GM18858 (cell line): ENCODE measurements around the gene NDFIP1.
"Not testable (repeated sequence)": the region's sequence is repeated elsewhere in the genome, so short reads cannot be mapped to it uniquely, and the experiment has no call there.

Experiments used
- ATAC-seq: cut with Tn5 transposase; IDR thresholded peaks from one replicate; pipeline ENCODE4 v1.9.1; 2021; ENCODE audit not compliant: unreplicated experiment

Gene NDFIP1

DNA sequence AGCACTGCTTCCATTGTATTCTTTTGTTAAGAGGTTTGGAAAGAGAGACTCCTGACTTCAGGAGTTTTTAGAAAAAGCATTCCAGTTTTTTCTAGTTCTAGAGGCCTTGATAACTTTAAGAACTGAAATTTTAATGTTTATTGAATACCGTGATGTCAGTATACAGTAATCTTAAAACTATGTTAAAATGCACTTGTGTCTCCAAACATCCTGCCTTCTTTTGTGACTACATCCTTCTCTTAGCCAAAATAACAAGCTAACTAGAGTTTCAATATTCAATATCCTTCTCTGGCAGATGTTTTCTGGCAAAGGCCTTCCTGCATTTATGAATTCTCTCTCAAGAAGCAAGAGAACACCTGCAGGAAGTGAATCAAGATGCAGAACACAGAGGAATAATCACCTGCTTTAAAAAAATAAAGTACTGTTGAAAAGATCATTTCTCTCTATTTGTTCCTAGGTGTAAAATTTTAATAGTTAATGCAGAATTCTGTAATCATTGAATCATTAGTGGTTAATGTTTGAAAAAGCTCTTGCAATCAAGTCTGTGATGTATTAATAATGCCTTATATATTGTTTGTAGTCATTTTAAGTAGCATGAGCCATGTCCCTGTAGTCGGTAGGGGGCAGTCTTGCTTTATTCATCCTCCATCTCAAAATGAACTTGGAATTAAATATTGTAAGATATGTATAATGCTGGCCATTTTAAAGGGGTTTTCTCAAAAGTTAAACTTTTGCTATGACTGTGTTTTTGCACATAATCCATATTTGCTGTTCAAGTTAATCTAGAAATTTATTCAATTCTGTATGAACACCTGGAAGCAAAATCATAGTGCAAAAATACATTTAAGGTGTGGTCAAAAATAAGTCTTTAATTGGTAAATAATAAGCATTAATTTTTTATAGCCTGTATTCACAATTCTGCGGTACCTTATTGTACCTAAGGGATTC, 43.1 kb downstream of the NDFIP1 start:
- no peak for ATAC-seq

DNA sequence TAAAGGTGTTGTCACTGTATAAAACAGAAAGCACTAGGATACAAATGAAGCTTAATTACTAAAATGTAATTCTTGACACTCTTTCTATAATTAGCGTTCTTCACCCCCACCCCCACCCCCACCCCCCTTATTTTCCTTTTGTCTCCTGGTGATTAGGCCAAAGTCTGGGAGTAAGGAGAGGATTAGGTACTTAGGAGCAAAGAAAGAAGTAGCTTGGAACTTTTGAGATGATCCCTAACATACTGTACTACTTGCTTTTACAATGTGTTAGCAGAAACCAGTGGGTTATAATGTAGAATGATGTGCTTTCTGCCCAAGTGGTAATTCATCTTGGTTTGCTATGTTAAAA, 43.8 kb downstream of the NDFIP1 start:
- ATAC-seq: no peak

DNA sequence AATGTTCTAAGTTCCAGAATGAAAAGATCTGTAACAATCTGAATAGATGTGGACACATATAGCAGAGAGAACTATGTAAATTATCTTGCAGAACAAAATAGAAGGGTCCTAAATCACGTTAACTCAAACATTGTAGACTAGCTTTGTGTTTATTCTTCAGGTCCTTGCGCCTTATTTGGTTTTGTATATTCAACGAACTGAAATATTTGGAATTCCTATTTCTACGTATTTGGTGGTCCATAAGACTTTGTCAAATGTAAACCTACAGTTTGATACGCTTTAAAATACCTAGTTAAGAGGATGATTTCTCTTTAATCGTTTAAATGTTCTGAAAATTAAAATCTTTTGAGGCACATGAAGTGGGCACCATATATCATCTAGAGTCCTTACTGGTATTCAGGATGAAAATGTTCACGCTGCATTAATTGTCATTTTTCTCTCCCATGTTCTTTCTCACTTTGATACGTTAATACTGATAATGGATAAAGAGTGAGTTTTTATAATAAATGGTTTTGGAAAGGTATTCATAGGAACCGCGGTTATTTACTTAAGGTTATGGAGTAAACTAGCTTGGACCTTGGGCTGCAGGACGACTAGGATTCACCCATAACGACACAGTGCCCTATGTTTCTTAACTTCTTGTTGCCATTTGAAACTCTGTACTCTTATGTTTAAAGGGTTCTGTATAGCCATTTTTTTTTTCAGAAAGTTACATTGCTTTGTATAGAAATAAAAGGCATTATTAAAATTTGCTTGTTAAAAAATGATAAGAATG, 45.3 kb downstream of the NDFIP1 start:
- ATAC-seq: no peak

DNA sequence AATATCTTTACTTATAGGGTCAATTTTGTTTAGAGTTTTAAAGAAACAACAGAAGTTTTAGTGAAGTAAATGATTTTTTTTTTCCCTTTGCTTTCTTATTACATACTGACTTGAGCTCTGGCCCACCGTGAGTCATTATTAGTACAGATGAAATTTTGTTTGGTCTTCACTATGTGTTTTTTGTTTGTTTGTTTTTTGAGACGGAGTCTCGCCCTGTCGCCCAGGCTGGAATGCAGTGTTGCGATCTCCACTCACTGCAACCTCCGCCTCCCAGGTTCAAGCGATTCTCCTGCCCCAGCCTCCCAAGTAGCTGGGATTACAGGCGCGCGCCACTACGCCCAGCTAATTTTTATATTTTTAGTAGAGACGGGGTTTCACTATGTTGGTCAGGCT, 45.9 kb downstream of the NDFIP1 start:
- ATAC-seq: not testable (repeated sequence)

DNA sequence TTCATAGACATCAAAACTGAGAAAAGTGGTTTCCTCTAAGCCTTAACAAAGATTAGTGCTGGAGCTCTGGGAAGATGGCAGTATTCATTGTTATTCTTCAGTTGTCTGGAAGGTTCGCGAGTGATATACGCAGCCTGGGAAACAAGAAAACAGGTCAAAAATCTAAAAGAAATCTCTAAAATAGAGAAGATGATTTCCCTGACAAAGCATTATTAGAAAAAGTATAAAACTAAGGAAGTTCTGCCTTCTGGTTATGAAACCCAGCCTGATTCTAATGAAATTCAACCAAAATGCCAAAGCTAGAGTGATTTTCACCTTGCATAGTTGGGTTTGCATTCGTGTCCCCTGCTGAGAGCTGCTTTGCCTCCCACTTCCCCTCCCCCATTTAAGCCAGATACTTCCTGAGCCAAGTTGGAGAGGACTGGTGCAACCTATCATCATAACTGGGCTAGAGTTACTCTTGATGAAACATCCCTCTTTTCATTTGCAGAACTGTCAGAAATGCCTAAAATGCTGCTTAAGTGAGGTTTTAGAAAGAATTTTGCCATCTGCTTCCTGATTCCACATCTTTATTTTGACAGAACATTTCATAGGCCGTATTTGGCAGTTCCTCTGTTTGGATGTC, 48.4 kb downstream of the NDFIP1 start:
- ATAC-seq: no peak

DNA sequence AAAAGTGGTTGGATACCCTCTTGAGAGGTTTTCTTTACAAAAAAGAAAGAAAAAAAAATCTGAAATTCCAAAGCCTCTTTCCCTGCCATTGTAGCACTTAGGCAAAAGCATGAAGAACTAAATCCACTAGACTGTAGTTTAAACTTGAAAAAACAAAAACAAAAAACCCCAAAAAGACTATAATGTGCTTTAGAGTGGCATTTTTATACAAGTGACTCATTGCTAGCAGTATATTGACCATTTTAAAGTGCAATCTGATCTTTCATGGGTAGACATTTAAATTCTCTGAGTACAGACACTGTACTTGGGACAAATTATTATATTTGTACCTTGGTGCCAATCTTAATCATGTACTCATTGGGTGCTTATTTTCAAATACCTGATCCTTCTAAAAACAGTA, 50.8 kb downstream of the NDFIP1 start:
- ATAC-seq: no peak

DNA sequence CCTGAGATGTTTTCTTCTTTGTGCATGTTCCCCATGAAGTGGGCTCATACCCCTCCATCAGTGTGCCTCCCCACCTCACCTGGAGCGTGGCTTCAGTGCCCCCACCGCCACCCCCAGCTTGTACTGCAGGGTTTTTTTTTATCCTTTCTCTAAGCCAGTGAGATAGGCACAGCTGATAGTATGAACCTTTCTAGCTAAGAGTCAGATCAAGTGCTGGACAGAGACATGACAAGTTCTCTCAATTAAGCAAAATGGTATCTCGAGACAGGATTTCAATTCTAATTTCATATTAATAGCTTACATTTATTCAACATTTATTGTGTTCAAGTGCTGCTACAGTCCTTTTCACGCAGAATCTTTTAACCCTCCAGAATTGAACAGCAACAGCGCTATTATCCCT, 55.7 kb downstream of the NDFIP1 start:
- ATAC-seq: no peak

DNA sequence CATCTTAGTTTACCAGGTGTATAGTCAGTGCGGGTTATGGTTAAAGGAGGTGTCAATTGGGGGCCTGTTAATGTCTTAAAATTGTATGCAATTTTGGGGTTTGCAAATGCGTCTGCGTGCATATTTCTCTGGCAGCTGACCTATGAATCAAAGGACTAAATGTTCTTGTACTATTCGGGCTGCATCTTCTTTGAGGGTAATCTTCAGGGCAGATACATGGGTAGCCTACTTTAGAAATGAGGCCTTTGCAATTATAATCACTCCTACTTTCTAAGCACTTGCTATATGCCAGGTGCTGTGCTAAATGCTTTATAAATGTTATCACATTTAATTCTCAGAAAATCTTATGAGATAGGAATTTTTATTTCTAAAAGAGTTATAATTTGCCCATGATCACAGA, 58.2 kb downstream of the NDFIP1 start:
- no peak for ATAC-seq

DNA sequence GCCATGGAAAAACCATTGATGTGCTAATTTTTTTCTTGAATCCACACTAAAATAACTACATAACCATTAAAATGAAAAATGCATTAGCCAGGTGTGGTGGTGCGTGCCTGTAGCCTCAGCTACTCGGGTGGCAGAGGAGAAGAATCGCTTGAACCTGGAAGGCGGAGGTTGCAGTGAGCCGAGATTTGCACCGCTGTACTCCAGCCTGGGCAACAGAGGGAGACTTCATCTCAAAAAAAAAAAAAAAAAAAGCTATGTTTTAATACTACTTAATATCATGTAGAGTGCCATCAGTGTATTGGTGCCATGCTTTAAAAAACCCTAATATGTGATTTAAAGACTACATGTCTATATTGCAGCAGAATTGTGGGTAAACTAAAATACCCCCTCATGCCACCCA, 58.9 kb downstream of the NDFIP1 start:
- ATAC-seq: no peak

DNA sequence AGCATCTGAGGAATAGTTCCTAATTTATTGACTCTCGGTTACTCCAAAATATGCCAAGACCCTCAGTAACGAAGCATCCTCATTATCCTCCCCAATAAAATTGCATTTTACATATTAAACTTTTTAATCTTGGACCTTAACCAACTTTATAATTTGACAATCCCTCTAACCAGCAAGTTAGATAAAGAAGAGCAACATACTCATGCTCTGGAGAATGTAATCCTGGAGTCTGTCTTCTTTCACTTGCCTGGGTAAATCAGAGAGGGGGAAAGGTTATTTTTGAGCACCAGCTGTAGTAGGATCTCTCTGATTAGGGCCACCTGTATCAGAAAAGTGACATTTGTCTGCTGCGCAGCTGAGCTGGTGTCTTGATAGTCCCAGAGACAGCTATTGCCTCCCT, 59.8 kb downstream of the NDFIP1 start:
- no peak for ATAC-seq

DNA sequence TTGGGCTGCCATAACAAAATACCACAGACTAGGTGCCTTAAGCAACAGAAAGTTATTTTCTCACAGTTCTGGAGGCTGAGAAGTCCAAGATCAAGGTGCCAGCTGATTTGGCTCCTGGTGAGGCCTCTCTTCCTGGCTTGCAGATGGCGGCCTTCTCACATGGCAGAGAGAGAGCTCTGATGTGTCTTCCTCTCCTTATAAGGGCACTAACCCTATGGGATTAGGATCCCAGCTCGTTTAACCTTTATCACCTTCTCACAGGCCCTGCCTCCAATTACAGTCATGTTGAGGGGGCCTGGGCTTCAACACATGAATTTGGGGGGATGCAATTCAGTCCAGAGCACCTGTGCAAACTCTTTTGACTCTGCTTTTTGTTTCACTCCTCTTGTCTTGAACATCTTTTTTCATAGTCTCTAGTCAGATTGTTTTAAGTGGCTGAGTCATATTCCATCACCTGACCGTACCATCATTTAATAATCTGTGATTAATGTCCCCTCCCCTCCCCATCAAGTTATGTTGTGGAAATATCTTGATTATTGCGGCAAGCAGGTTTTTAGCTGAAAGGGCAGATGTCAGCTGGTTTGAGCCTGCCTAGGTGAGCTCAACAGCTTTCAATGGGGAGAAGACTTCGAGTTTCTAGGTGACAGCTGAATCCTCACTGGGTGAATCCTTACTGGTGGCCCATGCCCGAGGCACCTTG, 61.8 kb downstream of the NDFIP1 start:
- ATAC-seq: no peak

DNA sequence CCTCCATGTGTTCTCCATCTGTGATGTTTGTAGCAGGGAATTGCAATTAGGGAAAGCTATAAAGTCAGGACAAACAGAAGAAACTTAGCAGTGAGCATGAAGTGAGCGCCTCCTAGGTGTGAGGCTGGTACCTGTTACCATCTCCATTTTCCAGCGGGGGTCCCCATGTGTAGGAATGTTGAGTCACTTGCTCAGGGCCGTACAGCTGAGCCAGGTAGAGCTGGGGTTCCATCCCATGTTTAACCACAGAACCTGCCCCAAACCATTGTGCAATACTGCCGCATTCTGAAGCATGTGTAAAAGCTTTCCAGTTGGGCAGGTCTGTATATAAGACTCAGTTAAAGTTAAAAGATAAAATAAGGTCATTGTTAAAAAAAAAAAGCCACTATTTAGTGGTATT, 62.7 kb downstream of the NDFIP1 start:
- no peak for ATAC-seq

DNA sequence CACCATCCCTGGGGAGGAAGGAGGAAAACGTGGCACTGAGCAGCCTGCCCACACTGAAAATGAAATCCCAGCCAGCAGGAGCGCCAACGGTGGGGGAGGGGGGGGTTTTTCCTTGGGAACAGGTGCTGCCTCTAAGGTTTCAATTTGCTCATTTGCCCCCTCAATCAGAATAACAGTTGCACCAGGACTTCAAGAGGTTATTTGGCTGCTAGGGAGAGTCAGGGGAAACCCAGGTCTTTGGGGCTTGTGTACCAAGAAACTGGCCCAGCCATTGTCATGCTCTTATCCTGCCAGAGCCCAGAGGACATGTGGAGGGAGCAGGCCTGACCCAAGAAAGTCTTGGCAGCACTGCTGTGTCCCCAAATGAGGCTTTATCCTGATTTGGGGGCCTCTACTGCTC, 66.5 kb downstream of the NDFIP1 start:
- no peak for ATAC-seq

DNA sequence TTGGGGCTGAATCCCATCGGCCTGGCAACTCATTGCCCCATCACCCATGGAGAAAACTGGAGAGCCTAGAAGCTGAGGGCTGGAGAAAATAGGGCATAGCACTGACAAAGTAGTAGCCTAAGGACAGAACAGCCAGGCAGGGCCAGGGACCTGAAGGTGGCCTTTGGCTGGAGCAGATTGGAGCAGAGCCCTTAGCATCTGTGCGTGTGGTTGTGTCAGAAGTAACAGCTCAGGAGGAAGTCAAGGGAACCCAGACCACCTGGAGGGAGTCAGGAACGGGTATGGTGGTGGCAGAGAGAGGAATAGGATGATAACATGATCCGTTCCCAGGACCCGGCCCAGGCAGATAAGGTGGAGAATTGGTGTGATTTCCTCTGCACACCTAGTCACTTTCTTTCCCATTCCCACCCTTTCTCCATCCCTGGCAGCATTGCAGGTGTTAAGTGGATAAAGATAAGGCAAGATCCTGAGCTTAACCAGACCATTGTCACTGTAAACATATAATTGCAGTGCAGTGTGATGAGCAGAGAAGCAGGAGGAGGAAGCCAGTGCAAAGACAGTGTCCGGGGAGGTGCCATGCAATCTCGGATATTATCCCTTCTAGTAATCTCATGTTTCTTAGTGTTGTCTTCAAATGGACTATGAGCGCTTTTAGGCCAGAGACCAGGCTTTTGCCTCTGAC, 67.0 kb downstream of the NDFIP1 start:
- ATAC-seq: no peak

DNA sequence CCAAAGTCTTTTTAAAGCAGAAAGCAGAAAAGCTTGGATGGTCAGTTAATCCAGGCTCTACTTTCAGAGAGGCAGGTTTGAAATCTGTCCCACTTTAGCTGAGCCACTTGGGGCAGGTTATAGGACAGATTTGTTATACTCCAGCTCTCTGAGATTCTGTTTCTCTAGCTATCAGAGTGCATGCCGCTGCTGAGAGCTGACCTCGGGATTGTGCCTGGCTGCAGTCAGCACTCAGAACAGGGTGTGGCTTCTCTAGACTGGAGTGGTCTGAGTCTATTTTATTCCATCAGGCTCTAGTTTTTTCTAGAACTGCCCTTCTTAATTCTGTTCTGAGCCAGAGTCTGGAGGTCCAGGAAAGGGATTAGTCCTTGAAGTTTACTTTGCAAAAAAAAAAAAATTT, 67.7 kb downstream of the NDFIP1 start:
- no peak for ATAC-seq

DNA sequence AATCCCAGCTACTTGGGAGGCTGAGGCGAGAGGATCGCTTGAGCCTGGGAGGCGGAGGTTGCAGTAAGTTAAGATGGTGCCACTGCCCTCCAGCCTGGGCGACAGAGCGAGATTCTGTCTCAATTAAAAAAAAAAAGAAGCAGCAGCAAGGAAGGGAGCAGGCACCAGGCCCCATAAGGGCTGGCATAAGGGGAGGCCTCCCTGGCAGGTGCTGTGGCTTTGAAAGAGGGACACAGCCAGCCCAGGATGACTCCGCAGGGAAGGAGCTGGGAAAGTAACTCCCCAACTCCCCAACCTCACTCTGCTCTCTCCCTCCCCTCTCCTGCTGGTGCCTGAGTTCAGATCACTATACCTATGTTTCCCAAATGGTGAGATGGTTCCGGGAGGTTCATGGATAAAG, 70.1 kb downstream of the NDFIP1 start:
- no peak for ATAC-seq

DNA sequence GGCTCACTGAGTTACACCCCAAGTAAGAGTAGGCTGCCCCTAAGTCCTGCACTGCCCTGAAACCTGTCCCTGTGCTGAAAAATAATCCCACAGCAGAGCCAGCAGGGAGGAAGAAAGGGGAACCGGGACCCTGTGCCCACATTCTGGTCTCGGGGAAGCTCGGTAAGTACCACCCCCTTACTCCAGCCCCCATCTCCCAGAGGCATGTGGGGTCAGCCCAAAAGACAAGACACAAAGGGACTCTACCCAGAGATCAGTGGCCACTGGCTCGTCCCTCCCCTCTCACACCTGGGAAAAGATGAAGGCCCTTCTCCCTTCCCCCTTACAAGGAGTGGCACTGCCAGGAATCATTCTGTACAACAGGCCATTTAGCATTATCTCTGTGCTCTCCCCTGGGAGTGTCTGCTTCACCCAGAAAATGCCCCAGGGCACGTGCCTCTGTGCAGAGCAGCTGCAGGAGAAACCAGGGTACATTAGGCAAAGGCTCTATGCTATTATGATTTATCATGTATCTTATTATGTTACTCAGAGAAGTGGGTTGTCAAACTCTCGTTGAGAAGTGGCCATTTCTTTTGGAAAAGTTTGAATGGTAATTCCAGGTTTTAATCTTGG, 71.3 kb downstream of the NDFIP1 start:
- no peak for ATAC-seq

DNA sequence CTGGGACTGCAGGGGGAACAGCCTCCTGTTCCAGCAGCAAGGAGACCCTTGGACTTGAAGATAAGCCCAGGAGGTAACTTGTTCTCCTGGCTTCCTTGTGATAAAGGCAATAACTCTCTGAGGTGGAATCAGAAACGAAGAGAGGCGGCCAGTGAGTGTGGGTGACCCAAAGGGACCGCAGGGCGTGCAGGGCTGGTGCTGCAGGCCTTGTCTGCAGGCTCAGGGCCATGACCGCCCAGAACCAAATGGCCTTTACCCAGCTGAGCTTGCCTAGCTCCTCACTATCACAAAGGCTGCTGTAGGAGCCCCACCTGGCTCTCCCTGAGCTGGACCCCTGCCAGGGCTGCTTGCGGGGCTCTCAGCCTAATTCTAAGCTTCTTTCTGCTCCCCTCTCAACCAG, 72.5 kb downstream of the NDFIP1 start:
- no peak for ATAC-seq

DNA sequence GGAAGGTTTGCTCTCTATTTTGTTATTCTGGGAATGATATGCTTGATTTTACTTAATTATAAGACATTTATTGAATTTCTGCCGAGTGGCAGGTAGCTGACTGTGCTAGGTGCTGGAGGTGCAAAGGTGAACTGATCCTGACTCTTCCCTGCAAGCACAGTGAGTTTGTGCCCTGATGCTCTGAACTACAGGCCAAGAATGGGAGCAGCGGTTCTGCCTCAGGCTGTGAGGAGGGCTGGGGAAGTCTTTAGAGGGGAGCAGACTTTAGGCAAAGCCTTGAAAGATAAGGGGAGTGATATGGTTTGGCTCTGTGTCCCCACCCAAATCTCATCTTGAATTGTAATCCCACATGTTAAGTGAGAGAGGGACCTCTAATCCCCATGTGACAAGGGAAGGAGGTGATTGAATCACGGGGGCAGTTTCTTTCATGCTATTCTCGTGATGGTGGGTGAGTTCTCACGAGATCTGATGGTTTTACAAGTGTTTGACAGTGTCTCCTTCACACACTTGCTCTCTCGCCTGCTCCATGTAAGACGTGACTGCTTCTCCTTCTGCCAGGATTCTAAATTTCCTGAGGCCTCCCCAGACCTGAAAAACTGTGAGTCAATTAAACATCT, 73.1 kb downstream of the NDFIP1 start:
- no peak for ATAC-seq

DNA sequence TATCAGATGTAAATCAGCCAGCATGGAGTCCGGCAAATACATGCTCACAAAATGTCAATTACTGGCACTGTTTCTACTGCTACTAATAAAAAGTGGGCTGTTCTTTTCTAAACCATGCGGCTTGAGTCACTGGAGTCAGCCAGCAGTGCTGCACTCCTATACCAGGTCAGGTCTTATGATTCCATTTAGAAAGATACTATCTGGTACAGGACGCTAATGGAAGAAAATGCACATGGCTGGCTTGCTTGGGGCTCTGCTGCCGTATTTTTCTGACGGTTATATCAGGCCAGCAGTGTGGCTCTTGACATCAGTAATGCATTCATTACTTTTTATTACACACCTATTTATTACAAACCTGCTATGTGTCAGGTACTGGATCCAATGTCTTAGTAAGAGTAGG, 74.3 kb downstream of the NDFIP1 start:
- no peak for ATAC-seq
